Heart right ventricle (tissue), 16 donors: ENCODE results near the gene PACS2. TPM values are rescaled to one million over a fixed set of nuclear protein-coding genes. Genes with fewer than 3 reads are reported as not detected.

Source experiments
- ATAC-seq, 8 donors: fragments of 200-7000 bp; cut with Tn5 transposase; one replicate each; pipeline ENCODE4 v1.9.1; 2020; ENCODE audit warnings: mild to moderate bottlenecking in 8 of 8, moderate library complexity in 8 of 8, moderate number of reproducible peaks in 1 of 8
- DNase-seq, 2 donors: peaks; one replicate each; pipeline ENCODE4 v3.0.0-alpha.2; 2020
- H3K27ac ChIP-seq, 10 donors: fragments of 200-600 bp; sonication (generic) in 2 of 10; one replicate each; pipeline versions ENCODE4 v1.5.0 to v1.8.0; 2020 to 2022; ENCODE audit warnings: mild to moderate bottlenecking in 3 of 10
- H3K27me3 ChIP-seq, 7 donors: fragments of 200-600 bp; one replicate each; pipeline ENCODE4 v1.8.0; 2021 to 2022; ENCODE audit warnings: mild to moderate bottlenecking in 2 of 7
- H3K36me3 ChIP-seq, 9 donors: fragments of 200-600 bp; sonication (generic) in 1 of 9; one replicate each; pipeline versions ENCODE4 v1.5.0 to v1.8.0; 2020 to 2022; ENCODE audit warnings: mild to moderate bottlenecking in 2 of 9
- H3K4me1 ChIP-seq, 9 donors: fragments of 200-600 bp; sonication (generic) in 1 of 9; one replicate each; pipeline versions ENCODE4 v1.5.0 to v1.8.0; 2020 to 2022; ENCODE audit warnings: mild to moderate bottlenecking in 4 of 9
- H3K4me3 ChIP-seq, 10 donors: fragments of 200-600 bp; sonication (generic) in 2 of 10; one replicate each; pipeline versions ENCODE4 v1.5.0 to v1.8.0; 2020 to 2022; ENCODE audit warnings: mild to moderate bottlenecking in 7 of 10, moderate library complexity in 2 of 10
- H3K9me3 ChIP-seq, 11 donors: fragments of 200-600 bp in 10 of 11; sonication (generic) in 2 of 11; one replicate each; pipeline versions ENCODE4 v1.5.0 to v1.8.0; 2013 to 2022; ENCODE audit warnings: mild to moderate bottlenecking in 2 of 11, control low read depth in 1 of 11, moderate library complexity in 1 of 11
- CTCF ChIP-seq, 9 donors: fragments of 200-600 bp; sonication (generic) in 2 of 9; IDR thresholded peaks; one replicate each; pipeline versions ENCODE4 v1.5.0 to v1.8.0; 2021 to 2022; ENCODE audit warnings: antibody characterized with exemption in 9 of 9, mild to moderate bottlenecking in 5 of 9, moderate library complexity in 1 of 9
- WGBS, 2 donors: extraction: QIAGEN DNeasy Blood & Tissue Kit; methylation state at CpG; one replicate each; pipeline ENCODE4 v1.1.7; 2013; ENCODE audit warnings: inconsistent platforms in 1 of 2; 5-methylcytosine and 5-hydroxymethylcytosine counted together
- intact Hi-C, 10 donors: fragments of 100-400 bp; cut with DNase I; formaldehyde crosslinking; loops; one replicate each; pipeline versions ENCODE4 v1.11.1 to v1.14.2; 2022
- polyA plus RNA-seq, 2 donors: library from polyadenylated mRNA; stranded (reverse); fragments of 200-250 nt; gene quantifications; one replicate each; pipeline ENCODE4 v1.2.3, GENCODE V29; 2013
- total RNA-seq, 10 donors: library from RNA; stranded (reverse); fragmentation: NEBNext Ultra II Directional in 3 of 10; extraction: Animal tissue kit (Norgen Biotek cat#: 25700) in 3 of 10; gene quantifications; one replicate each; pipeline versions ENCODE4 v1.2.1 to v1.2.4, GENCODE V29; 2021 to 2023
- donor health status: Arrhythmogenic right ventricular cardiomyopathy.
- donor health status: ischemic (EF 13 %, LVEDD 7.1; RV severe dilation, severe dysfunction).
- donor health status: healthy with polysubstance abuse.
- donor health status: DM: no; HTN: yes; CAD: no.
- donor health status: DM: no; HTN: no; CAD: no.
- donor health status: ischemic (EF 25% LVEDD 6.9; RV normal size, moderate dysfunction).
- donor health status: ischemic (EF 25% LVEDD 5.7; RV mildly dilated, moderate dysfunction).
- donor health status: healthy.
- donor health status: DM: yes; HTN: yes; CAD: no.
- donor health status: Ischemic cardiomyopathy.
- donor health status: ischemic (EF 35%, LVEDD 5.7; RV mildly dilated, moderate dysfunction).
- donor health status: nonischemic (EF 11% LVEDD 7.7; RV severe dilation, severe dysfunction).
- donor health status: DM: yes; HTN: yes; CAD: no.
- donor health status: PGD.
- donor health status: ischemic (EF 29% LVEDD 5.4; RV normal size, mild dysfunction).
- donor health status: nonischemic (EF 23%, LVEDD 6.1; RV moderate dilation, normal function).

Gene PACS2
- total and polyA plus RNA-seq, 12 donors = 41.8 to 123 (median 54.6) TPM

- no peak for ATAC-seq
These were observed 98.4 kb downstream of the PACS2 start for GRCh38 chr14:105412771-105413543.

GRCh38 chr14:105413544-105413886, 99.0 kb downstream of the PACS2 start:
- no peak for DNase-seq
- H3K4me1 ChIP-seq = peaks cover 3 to 38% (median 29%) of the 10 kb centered on the region in 9 donors
- WGBS, 2 donors = 54 to 68% methylated on average over 2 of the region's 2 CpGs
- H3K9me3 ChIP-seq = no peaks in the 10 kb centered on the region
- intact Hi-C loops = loop anchor here in 2 of 10 donors (5.0 to 10.0 kb wide), 2 partner anchors 41 to 71 kb away; partner anchors contain the start of gene CRIP1 (in 1 of the 2)
- TF ChIP-seq CTCF (IDR thresholded peaks at IDR 0.05) = no peak
- ATAC-seq = peak in 6 of 8 donors; percentile 29 to 72 (median 39)
- H3K27me3 ChIP-seq = peaks cover 0 to 53% (median 3%) of the 10 kb centered on the region in 7 donors
- H3K27ac ChIP-seq = peak overlapping the region in 3 of 10 donors; percentile 78 to 86 (median 85)
- no peaks in the 10 kb centered on the region for H3K36me3 ChIP-seq
- H3K4me3 ChIP-seq = no peak overlapping the region

More at GRCh38 chr14:105412771-105413543, 98.4 kb downstream of the PACS2 start:
- H3K36me3 ChIP-seq = no peaks in the 10 kb centered on the region
- peaks cover 3 to 35% (median 28%) of the 10 kb centered on the region in 9 donors for H3K4me1 ChIP-seq
- no peak for DNase-seq
- no peak for TF ChIP-seq CTCF (IDR thresholded peaks at IDR 0.05)
- no peaks in the 10 kb centered on the region for H3K9me3 ChIP-seq
- H3K4me3 ChIP-seq = no peak overlapping the region
- no peak overlapping the region for H3K27ac ChIP-seq
- H3K27me3 ChIP-seq = peaks cover 0 to 53% (median 3%) of the 10 kb centered on the region in 7 donors
- intact Hi-C loops = loop anchor here in 2 of 10 donors (5.0 to 10.0 kb wide), 2 partner anchors 41 to 72 kb away; partner anchors contain the start of gene CRIP1 (in 1 of the 2)
- WGBS, 2 donors = 82 to 84% methylated on average over 8 of the region's 8 CpGs

- H3K9me3 ChIP-seq = no peaks in the 10 kb centered on the region
- WGBS, 2 donors = 13 to 15% methylated on average over 79 of the region's 79 CpGs
- DNase-seq (peak; percentile 78 to 85), ATAC-seq (peak; percentile 79 to 89 (median 82))
- peak overlapping the region in 9 of 10 donors; percentile 27 to 64 (median 56) for H3K4me3 ChIP-seq
- peak; percentile 55 to 88 (median 79) for TF ChIP-seq CTCF (IDR thresholded peaks at IDR 0.05)
- peaks cover 0 to 53% (median 3%) of the 10 kb centered on the region in 7 donors for H3K27me3 ChIP-seq
- H3K4me1 ChIP-seq = peaks cover 9 to 46% (median 39%) of the 10 kb centered on the region in 9 donors
- intact Hi-C loops = loop anchor here in 2 of 10 donors (5.0 to 10.0 kb wide), 2 partner anchors 42 to 70 kb away; partner anchors contain the start of gene CRIP1 (in 1 of the 2)
- no peaks in the 10 kb centered on the region for H3K36me3 ChIP-seq
- peak overlapping the region; percentile 59 to 87 (median 78) for H3K27ac ChIP-seq
These were observed 100.2 kb downstream of the PACS2 start for GRCh38 chr14:105414456-105415371.
